ENCODE measurements around the gene AKNA. TPM values are rescaled to one million over a fixed set of nuclear protein-coding genes. Genes with fewer than 3 reads are reported as not detected.

Gene AKNA
- polyA plus RNA-seq, 1 of the 3 experiments (the other 2 are of a cell fraction), result 0.84 TPM

GRCh38 chr9:114310471-114311450, 77.0 kb downstream of the AKNA start:
- H3F3A ChIP-seq (replicated peaks; ENCODE audit: insufficient read depth), result no peaks in the 10 kb centered on the region
- no peaks in the 10 kb centered on the region for H4K20me1 ChIP-seq (ENCODE audit: insufficient read depth)
- no peaks in the 10 kb centered on the region for H3K9me3 ChIP-seq
- no peak overlapping the region for H3K4me2 ChIP-seq
- H3K4me1 ChIP-seq (ENCODE audit: control insufficient read depth in 1 of 2, insufficient read depth in 2 of 2, low read depth in 1 of 2, low read length in 1 of 2), result no peaks in the 10 kb centered on the region
- TF ChIP-seq GABPA (IDR thresholded peaks at IDR 0.05; ENCODE audit: low read depth) (no peak), NRF1 (IDR thresholded peaks at IDR 0.05; ENCODE audit: low read depth, low read length) (no peak), CTCF (IDR thresholded peaks at IDR 0.05) (no peak), RAD21 (IDR thresholded peaks at IDR 0.05; ENCODE audit: low read length) (no peak), USF1 (IDR thresholded peaks at IDR 0.05; ENCODE audit: borderline replicate concordance, low read depth) (no peak), RFX5 (IDR thresholded peaks at IDR 0.05; ENCODE audit: low read length) (no peak), POLR2AphosphoS5 (IDR thresholded peaks at IDR 0.05; ENCODE audit: low read depth, low read length) (no peak), MAX (IDR thresholded peaks at IDR 0.05; ENCODE audit: low read depth) (no peak), TAF1 (IDR thresholded peaks at IDR 0.05; ENCODE audit: borderline replicate concordance, low read depth, low read length) (no peak), NFIC (IDR thresholded peaks at IDR 0.05; ENCODE audit: borderline replicate concordance) (no peak), CHD2 (IDR thresholded peaks at IDR 0.05; ENCODE audit: low read length, partially characterized antibody) (no peak)
- CTCF ChIA-PET, result interaction anchor here (0.6 kb wide), 1 partner anchor 202 kb away, joined by 3 read pairs; no protein-coding TSS in a partner anchor
- no peak overlapping the region for H3K27ac ChIP-seq (ENCODE audit: low read depth in 2 of 2, low read length in 1 of 2)
- no peaks in the 10 kb centered on the region for H3K27me3 ChIP-seq (ENCODE audit: insufficient read depth)
- POLR2A ChIA-PET, result no interaction called here
- no peaks in the 10 kb centered on the region for H3K9me2 ChIP-seq
- 91% methylated on average over 22 of the region's 22 CpGs for WGBS (ENCODE audit: low lambda C conversion rate)
- H3K79me2 ChIP-seq (ENCODE audit: insufficient read depth), result no peaks in the 10 kb centered on the region
- no peak overlapping the region for H2AFZ ChIP-seq (ENCODE audit: low read depth)
- H3K36me3 ChIP-seq (replicated peaks in 1 of 2; ENCODE audit: control insufficient read depth in 1 of 2, insufficient read depth in 2 of 2, low read length in 1 of 2), result peaks cover 0 to 3% of the 10 kb centered on the region in 2 experiments
- no peak overlapping the region for H3K9ac ChIP-seq
- H3K4me3 ChIP-seq (ENCODE audit: low read depth in 2 of 2, low read length in 1 of 2), result no peak overlapping the region
- no peak for DNase-seq

GRCh38 chr9:114309096-114309495, 78.7 kb downstream of the AKNA start:
- peaks cover 0 to 3% of the 10 kb centered on the region in 2 experiments for H3K36me3 ChIP-seq (replicated peaks in 1 of 2; ENCODE audit: control insufficient read depth in 1 of 2, insufficient read depth in 2 of 2, low read length in 1 of 2)
- CTCF ChIA-PET, result interaction anchor here (0.9 to 2.3 kb wide), 2 partner anchors 75 to 154 kb away, joined by 3 to 8 read pairs; partner anchors contain the start of gene COL27A1
- no peaks in the 10 kb centered on the region for H4K20me1 ChIP-seq (ENCODE audit: insufficient read depth)
- H3K9ac ChIP-seq, result no peak overlapping the region
- no peaks in the 10 kb centered on the region for H3K9me2 ChIP-seq
- H3K4me3 ChIP-seq (ENCODE audit: low read depth in 2 of 2, low read length in 1 of 2), result no peak overlapping the region
- H3F3A ChIP-seq (replicated peaks; ENCODE audit: insufficient read depth), result no peaks in the 10 kb centered on the region
- H3K4me2 ChIP-seq, result no peak overlapping the region
- no peak overlapping the region for H2AFZ ChIP-seq (ENCODE audit: low read depth)
- no peak overlapping the region for H3K27ac ChIP-seq (ENCODE audit: low read depth in 2 of 2, low read length in 1 of 2)
- POLR2A ChIA-PET, result no interaction called here
- H3K9me3 ChIP-seq, result no peaks in the 10 kb centered on the region
- WGBS (ENCODE audit: low lambda C conversion rate), result 93% methylated on average over 12 of the region's 13 CpGs
- H3K79me2 ChIP-seq (ENCODE audit: insufficient read depth), result no peaks in the 10 kb centered on the region
- no peak for DNase-seq
- peaks cover 0 to 5% of the 10 kb centered on the region in 2 experiments; a peak in 1 of 4 replicates for H3K4me1 ChIP-seq (ENCODE audit: control insufficient read depth in 1 of 2, insufficient read depth in 2 of 2, low read depth in 1 of 2, low read length in 1 of 2)
- no peaks in the 10 kb centered on the region for H3K27me3 ChIP-seq (ENCODE audit: insufficient read depth)
- TF ChIP-seq EZH2phosphoT487 (IDR thresholded peaks at IDR 0.05; ENCODE audit: borderline replicate concordance, low read depth), result no peak
- TF ChIP-seq GABPA (IDR thresholded peaks at IDR 0.05; ENCODE audit: low read depth), result no peak
- no peak for TF ChIP-seq EP300 (IDR thresholded peaks at IDR 0.05; ENCODE audit: borderline replicate concordance in 1 of 2, low read depth in 1 of 2, low read length in 1 of 2)
- TF ChIP-seq USF2 (IDR thresholded peaks at IDR 0.05; ENCODE audit: borderline replicate concordance, low read depth, low read length), result no peak
- TF ChIP-seq NRF1 (IDR thresholded peaks at IDR 0.05; ENCODE audit: low read depth, low read length), result no peak
- no peak for TF ChIP-seq PBX3 (IDR thresholded peaks at IDR 0.05)
- no peak for TF ChIP-seq SMC3 (IDR thresholded peaks at IDR 0.05; ENCODE audit: low read depth, low read length)
- TF ChIP-seq TEAD4 (IDR thresholded peaks at IDR 0.05; ENCODE audit: borderline replicate concordance, insufficient read depth), result no peak
- TF ChIP-seq JUND (IDR thresholded peaks at IDR 0.05), result no peak
- no peak for TF ChIP-seq GATA2 (CRISPR knock-in tag; IDR thresholded peaks at IDR 0.05)
- no peak for TF ChIP-seq FOXJ3 (CRISPR knock-in tag; IDR thresholded peaks at IDR 0.05)
- TF ChIP-seq IRF3 (IDR thresholded peaks at IDR 0.05; ENCODE audit: low read depth, low read length), result no peak
